GM18867 (cell line): ENCODE measurements around the gene ZSCAN5A.
"Not testable (repeated sequence)": the region's sequence is repeated elsewhere in the genome, so short reads cannot be mapped to it uniquely, and the experiment has no call there.

Experiments used
- ATAC-seq: cut with Tn5 transposase; IDR thresholded peaks from one replicate; pipeline ENCODE4 v1.9.1; 2021; ENCODE audit warnings: mild to moderate bottlenecking, moderate library complexity; ENCODE audit not compliant: unreplicated experiment

Gene ZSCAN5A, protein sequence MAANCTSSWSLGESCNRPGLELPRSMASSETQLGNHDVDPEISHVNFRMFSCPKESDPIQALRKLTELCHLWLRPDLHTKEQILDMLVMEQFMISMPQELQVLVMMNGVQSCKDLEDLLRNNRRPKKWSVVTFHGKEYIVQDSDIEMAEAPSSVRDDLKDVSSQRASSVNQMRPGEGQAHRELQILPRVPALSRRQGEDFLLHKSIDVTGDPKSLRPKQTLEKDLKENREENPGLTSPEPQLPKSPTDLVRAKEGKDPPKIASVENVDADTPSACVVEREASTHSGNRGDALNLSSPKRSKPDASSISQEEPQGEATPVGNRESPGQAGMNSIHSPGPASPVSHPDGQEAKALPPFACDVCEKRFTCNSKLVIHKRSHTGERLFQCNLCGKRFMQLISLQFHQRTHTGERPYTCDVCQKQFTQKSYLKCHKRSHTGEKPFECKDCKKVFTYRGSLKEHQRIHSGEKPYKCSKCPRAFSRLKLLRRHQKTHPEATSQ

DNA sequence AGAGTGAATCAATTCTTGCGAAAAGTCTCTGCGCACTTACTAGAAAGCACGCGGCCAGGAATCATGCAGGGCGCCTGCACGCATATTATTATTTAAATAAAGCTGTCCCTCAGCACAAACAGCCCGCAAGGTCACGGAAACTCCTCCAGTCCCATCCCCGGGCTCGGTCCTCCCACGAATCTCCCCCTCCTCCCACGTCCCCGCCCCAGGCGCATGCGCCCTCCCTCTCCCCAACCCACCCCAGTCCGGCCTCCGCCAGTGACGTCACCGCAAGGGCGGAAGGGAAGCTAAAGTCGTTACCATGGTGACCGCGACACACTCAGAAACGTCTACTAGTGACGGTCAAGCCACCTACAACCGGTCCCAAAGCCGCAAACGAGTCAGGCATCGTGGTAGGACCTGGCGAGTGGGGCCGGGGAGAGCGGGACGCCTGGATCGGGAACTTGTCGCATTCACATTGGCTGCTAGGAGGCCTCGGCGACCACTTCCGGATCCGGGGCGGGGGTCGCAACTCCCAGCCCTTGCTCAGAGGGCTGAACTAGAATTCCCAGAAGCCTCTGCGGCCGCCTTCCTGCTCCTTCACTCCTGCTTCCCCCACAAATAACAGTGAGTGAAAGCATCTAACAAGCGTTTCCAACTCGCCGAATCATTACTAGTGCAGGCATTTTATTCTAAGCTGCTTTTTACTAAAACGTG, at the start of gene ZSCAN5A:
ZSCAN5A (minus strand) TSS at position 459 of the 696 bp plus-strand sequence. CDS start 89,793 bp downstream, outside the sequence.
- peak; percentile 76 for ATAC-seq

DNA sequence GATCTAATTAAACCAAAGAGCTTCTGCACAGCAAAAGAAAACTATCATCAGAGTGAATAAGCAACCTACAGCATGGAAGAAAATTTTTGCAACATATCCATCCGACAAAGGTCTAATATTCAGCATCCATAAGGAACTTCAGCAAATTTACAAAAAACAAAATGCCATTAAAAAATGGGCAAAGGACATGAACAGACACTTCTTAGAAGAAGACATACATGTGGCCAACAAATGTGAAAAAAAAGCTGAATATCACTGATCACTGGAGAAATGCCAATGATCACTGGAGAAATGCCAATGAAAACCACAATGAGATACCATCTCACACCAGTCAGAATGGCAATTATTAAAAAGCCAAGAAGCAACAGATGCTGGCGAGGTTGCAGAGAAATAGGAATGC, 46.2 kb upstream of the ZSCAN5A start:
- ATAC-seq = no peak

DNA sequence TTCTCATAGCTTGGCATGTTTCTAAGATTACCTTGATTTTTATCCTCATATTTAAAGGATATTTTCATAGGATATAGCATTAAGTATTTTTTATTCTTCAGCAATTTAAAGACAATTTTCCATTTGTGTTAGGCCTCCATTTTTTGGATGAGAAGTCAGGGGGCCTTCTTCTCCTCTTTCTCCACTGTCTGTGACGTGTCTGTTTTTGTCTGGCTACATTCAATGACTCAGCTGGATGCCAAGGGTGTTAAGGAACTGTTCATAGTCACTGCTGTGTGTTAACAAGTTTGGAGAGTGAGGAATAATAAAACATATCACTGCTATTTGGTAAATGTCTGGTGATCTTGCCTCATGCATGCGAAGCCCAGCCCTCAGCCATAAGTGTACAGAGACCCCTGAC, 42.3 kb upstream of the ZSCAN5A start:
- no peak for ATAC-seq

DNA sequence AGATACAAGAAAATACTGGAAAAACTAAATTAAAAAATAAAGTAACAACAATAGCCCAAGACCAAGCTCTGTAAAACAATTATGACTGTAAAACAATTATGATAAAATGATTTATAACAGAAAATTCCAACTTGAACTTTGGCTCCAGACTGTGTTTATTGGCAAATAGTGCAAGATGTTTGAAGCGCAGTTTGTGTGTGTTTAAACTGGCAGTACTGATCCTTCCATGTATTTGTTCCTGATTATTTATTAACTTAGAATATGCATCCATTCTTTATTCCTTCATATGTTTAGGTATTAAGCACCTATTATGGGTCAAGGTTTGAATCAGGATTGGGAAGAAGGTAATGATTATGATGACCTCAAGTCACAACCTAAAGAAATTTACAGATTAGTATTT, 40.9 kb upstream of the ZSCAN5A start:
- no peak for ATAC-seq

DNA sequence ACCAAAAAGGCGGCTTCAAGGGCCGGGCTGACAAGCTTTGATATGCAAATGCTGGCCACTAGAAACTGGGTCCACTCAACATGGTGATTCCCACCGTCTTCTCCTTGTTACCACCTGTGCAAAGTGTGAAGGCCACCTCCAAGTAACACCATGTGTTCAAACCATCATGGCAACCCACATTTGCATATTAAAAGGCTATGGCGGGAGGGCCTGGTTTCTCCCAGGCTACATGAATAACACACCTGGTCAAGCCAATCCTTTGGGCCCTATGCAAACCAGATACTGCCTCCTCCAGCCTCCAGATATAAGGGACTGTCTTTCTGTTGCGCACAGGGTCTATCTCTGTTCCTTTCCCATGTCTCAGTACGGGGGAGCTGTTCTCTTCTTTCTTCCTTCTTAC, 36.6 kb upstream of the ZSCAN5A start:
- no peak for ATAC-seq

DNA sequence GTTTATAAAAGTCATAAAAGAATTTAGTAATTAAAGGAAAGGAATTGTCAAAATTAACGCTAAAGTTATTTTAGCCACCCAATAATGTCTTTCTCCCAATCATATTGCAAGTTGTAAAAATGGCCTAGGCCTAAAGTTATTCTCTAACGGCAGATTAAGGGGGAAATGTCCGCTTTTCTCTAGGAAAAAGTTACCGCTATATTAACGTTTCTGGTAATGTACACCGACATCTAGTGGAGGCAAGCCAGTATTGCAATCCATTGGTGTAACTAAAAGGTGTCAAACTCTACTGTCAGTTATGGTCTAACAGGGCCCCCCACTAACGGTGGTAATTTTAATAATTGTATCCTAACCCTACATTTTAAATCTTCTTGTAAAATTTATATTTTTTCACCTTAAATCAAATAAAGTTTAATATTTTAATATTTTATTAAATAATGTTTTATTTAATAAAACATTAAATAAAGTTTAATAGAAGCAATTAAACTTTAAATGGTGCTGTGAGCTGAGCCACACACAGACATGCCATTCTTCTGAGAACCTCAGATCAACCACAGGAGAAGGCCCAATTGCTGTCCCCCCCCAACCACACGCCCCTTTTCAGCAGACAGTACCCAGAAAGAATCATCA, 35.9 kb upstream of the ZSCAN5A start:
- no peak for ATAC-seq

DNA sequence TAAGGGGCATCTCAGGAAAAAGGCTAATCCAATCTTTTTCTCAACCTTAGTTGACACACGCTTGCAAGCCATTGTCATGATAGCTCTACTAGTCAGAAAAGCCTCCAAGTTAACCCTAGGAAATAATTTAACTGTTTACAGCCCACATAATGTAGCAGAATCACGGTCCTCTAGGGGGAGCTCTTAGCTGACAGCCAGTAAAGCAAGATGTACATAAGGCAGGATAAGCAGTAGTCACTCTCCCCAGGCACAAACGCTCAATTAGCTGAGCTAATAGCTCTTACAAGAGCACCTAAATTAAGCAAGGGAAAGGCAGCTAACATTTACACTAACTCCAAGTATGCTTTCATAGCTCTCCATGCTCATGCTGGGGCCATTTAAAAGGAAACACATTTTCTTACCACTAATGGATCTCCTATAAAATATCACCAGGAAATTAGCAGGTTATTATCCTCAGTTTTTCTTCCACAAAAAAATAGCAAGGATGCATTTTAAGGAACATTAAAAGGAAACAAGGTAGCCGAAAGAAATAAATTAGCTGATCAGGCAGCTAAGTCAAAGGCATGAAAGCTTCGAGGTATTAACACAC, 33.7 kb upstream of the ZSCAN5A start:
- ATAC-seq = no peak

DNA sequence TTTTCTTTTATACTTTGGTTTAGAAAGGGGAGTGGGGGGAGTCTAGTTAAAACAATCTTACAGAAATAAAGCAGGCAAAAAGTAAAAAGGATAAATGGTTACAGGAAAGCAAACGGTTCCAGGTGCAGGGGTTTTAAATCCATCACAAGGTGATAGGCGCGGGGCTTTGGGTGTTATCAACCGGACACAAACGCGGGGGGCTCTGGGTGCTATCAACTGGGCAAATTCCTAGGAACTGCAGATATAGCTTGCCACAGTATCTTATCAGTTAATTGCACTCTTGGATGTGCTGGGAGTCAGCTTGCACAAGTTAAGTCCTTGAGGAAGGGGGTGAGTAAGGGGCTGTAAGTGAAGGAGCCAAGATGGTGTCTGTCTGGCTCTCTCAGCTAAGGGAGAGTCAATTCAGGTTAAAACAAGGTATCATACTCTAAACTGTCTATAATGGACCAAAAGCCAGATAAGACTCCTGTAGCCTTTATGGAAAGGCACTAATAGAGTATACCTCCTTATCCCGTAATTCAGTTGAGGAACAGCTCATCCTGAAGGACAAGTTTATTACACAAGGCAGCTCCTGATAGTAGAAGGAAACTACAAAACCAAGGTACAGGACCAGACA, 32.6 kb upstream of the ZSCAN5A start:
- ATAC-seq = no peak

DNA sequence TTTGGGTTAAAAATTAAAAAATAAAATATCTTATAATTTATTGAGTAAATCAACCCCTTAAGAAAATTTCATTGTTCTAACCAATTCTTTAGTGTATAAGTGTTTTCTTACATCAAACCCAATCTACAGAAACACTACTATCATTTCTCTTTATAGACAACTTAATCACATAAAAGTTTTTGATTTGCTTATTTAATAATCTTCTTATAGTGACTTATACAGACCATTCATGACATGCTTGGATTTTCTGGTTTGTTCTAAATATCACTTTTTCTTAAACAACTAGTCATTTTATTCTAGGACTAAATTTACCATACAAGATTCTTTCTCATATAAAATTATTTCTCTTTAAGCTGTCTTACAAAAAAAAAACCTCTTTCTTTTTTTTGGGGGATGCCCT, 27.3 kb upstream of the ZSCAN5A start:
- ATAC-seq = no peak

DNA sequence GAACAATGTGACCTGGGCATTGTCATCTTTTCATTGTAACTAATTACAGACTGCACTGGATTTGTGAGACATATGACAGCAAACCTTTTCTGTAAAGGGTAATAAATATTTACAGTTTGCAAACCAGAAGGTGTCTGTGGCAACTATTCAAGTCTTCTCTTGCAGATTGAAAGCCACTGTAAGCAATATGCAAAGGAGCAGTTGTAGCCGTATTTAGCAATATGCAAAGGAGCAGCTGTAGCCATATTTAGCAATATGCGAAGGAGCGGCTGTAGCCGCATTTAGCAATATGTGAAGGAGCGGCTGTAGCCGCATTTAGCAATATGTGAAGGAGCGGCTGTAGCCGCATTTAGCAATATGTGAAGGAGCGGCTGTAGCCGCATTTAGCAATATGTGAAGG, 24.4 kb upstream of the ZSCAN5A start:
- not testable (repeated sequence) for ATAC-seq

DNA sequence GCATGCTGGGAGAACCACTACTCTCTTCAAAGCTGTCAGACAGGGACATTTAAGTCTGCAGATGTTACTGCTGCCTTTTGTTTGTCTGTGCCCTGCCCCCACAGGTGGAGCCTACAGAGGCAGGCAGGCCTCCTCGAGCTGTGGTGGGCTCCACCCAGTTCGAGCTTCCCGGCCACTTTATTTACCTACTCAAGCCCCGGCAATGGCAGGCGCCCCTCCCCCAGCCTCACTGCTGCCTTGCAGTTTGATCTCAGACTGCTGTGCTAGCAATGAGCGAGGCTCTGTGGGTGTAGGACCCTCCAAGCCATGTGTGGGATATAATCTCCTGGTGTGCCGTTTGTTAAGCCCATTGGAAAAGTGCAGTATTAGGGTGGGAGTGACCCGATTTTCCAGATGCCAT, 22.4 kb upstream of the ZSCAN5A start:
- not testable (repeated sequence) for ATAC-seq

DNA sequence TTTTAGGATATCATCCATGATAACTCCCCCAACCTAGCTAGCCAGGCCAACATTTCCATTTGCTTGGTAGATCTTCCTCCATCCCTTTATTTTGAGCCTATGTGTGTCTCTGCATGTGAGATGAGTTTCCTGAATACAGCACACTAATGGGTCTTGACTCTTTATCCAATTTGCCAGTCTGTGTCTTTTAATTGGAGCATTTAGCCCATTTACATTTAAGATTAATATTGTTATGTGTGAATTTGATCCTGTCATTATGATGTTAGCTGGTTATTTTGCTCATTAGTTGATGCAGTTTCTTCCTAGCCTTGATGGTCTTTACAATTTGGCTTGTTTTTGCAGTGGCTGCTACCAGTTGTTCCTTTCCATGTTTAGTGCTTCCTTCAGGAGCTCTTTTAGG, 20.7 kb upstream of the ZSCAN5A start:
- not testable (repeated sequence) for ATAC-seq

DNA sequence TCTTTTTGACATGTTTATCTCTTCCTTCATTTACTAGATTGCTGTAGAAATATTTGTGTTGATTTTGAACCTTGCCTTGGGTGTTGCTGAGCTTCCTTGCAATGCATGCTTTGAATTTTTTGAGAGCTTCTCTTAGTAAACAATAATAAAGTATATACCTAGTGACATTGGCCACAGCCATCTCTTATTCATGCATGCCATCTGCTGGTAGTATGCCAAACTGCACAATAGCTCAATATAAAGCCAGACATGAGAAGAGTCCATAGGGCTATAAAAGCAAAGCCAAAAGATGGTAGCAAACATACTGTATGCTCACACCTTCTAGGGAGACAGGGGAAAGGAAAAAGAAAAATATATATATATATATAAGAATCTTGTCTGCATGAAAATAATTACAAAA, 18.9 kb upstream of the ZSCAN5A start:
- peak; percentile 50 for ATAC-seq

DNA sequence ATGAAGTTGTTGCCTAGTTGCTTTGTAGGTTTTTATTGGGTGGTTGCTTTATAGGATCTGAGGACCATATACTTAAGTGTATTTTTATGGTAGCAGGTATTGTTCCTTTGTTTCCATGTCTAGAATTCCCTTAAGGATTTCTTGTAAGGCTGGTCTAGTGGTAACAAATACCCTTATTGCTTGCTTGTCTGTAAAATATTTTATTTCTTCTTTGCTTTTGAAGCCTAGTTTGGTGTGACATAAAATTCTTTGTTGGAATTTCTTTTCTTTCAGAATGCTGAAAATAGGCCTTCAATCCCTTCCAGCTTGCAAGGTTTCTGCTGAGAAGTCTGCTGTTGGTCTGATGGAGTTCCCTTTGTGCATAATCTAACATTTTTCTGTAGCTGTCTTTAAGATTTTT, 18.1 kb upstream of the ZSCAN5A start:
- ATAC-seq = no peak

DNA sequence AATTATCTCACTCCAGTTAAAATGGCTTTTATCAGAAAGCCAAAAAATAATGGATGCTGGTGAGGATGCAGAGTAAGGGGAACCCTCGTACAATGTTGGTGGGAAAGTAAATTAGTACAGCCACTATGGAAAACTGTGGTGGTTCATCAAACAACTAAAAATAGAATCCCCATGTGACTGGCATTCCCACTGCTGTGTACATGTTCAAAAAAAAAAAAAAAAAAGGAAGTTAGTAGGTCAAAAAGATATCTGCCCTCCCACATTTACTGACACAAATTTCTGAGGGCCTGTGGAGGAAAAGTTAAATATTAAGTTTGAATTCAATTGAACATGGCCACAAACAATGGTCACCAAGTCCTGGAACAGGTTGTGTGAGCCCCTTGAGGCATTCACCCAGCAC, 9.8 kb upstream of the ZSCAN5A start:
- no peak for ATAC-seq

DNA sequence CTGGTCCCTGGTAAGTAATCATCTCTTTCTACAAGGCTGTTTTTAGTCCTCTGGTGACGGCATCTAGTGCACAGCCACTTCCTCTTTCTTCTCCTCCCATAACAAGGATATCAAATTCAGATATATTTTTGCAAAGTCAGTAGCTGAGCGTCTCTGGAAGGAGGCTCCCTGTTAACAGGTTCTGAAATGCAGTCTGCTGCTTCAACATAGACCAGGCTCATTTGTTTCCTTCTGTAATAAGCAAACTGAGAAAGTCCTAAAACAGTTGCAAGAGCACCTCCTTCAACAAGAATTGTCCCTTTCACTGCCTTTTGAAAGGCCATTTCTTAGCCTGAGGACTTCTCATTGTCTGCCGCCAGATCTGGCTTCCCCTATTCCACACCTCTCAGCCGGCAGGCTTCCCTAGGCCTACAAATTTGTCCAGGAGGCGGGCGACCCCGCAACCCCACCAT, 7.4 kb upstream of the ZSCAN5A start:
- no peak for ATAC-seq

DNA sequence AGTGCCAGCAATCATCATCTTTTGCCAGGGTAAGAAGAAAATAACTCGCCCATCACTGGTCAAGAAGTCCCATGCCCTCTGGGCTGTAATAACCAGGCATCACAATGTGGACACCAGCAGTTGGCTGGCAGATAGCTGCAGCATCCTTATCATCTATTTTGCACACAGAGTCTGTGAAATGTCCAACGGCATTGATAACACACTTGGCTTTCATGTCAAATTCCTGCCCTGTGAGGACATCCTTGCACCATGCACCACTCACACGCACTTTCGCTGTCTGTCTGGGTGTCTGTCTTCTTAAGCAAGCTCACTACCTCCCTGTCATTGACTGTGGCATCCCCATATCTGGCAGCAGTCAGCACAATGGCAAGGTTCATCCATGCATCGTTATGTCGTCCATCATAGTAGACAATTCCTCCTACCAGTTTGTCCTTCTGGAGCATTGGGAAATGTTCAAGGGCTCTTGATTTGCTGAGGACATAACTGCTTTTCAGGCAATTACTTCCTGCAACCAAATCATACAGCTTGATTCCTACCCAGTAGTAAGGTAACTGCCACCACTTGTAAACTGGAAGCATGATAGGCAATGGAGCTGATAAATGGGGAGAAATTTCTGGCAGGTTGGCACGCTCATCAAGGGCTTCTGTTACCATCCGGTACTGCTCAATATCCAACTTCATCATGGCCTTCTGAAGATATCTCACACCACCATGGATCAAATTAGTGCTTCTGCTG, 6.8 kb upstream of the ZSCAN5A start:
- no peak for ATAC-seq

DNA sequence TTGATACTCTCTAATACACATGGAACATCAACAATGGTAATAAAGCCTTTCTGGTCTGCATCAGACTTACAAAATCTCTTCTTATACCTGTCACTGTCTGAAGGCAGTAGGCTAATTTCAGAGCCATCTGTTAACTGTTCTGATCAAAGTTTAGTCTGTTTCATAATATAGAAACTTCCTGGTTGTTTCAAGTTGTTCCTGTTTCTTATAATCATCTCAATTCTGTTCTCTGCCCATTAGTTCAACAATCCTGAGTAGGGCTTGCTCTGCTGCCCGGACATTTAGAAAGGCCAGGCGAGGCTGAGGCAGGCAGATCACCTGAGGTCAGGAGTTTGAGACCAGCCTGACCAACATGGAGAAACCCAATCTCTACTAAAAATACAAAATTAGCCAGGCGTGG, 5.4 kb upstream of the ZSCAN5A start:
- ATAC-seq = no peak

DNA sequence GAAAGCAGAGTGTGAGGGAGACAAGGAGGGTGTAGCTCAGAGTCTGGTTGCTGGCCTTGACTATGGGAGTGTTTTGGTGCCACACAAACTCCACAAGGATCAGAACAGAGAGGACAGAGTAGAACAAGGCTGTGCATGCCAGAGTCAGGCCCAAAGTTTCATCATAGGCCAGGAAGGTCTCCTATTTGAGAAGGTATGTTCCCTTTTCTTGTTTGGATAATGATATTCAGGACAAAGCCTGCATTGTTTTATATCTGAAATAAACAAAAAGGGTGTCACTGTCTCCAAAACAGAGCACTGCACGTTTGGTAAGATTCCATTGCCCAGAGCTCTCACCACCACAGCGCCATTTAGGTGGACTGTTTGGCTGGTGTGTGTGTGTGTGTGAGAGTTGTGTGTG, 3.1 kb upstream of the ZSCAN5A start:
- ATAC-seq = no peak

DNA sequence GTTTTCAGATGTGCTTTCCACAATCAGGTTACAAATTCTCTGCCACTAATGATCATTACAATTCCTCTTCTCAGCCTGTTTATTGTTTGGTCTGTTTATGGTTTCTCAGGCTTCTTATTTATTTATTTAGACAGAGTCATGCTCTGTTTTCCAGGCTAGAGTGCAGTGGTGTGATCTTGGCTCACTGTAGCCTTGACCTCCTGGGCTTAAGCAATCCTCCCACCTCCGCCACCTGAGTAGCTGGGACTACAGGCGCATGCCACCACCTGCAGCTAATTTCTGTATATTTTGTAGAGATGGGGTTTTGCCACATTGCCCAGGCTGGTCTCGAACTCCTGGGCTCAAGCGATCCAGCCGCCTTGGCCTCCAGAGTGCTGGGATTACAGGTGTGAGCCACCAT, 2.1 kb upstream of the ZSCAN5A start:
- ATAC-seq = no peak
